NCI-H2227 (cell line): Measurements from ENCODE around the gene ZFAND3.
A peak's percentile ranks its signal among the peaks of the same experiment; 100 is the strongest.

Source experiments
- DNase-seq: peaks from one replicate; lab custom pipeline; 2025; ENCODE audit not compliant: unreplicated experiment; lab: John Stamatoyannopoulos, UW

The ZFAND3 gene

DNA sequence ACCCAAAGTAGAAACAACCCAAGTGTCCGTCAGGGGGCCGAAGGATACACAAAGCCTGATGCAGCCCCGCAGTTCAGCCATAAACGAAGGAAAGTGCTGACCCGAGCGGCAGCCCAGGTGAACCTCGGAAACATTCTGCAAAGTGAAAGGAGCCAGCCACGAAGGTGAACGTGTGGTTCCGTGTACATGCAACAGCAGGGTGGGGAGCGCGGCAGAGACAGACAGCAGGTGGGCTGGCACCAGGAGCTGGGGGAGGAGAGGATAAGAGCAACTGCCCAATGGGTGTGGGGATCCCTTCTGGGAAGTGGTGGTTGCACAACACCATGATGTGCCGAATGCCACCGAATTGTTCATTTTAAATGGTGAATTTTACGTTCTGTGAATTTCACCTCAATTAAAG, 341.8 kb downstream of the ZFAND3 start:
- no peak for DNase-seq

DNA sequence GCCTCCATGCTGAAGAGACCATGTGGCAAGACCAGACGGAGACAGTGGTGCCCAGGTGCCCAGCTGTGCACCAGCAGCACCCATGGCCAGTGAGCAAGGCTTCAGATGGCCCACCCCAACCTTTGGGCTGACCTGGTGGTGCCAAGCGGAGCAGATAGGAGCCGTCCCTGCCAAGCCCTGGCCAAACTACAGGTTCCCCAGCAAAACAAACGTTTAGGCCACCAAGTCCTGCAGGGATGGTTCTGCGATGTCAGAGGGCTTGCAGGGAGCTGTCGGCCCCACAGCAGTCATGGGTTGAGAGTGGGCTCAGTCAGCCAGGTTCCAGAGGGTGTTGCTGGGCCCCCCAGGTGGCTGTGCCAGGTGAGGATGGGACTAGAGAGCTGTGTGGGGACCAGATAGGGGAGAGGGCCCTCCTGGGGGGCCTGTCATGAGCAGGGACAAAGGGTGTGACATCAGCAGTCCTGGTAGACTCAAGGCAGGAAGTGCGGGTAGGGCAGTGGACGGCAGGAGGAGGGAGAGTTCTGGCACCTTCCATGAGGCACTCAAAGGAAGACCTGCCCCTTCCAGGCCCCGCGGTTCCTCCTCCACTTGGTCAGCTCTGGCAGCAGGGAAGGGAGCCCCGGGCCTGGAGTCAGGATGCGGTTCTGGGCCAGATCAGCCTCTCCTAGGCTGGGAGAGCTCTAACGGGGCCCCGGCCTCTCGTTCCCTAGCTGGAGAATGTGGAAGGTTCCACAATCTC, 342.4 kb downstream of the ZFAND3 start:
- DNase-seq = no peak

DNA sequence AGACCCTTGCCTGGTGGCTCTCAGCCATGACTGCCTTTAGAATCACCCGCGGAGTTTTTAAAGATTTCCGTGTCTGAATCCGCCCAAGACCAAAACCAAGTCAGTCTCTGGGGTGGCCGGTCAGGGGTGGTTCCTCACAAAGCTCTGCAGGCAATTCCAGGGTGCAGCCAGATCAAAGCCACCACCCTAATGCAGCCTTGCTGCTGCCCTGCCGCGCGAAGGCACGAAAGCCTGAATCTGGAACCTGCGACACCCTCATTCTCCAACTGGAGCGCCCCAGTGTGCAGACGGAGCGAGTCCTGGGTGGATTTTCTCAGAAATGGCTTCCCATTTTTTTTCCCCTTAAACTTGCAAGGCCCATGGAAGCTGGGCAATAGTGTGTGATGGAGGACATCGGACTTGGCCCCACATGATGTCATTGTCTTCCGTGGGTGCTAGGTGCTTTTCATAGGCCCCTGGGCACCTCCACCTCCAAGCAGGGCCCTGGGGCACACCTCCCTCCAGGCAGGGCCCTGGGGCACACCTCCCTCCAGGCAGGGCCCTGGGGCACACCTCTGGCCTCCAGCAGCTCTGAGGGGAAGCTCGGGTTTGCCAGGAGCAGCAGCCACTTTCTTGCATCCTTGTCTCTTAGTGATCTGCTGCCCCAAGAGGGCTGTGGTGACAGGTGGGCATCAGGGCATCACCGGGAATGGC, 343.1 kb downstream of the ZFAND3 start:
- DNase-seq = no peak

DNA sequence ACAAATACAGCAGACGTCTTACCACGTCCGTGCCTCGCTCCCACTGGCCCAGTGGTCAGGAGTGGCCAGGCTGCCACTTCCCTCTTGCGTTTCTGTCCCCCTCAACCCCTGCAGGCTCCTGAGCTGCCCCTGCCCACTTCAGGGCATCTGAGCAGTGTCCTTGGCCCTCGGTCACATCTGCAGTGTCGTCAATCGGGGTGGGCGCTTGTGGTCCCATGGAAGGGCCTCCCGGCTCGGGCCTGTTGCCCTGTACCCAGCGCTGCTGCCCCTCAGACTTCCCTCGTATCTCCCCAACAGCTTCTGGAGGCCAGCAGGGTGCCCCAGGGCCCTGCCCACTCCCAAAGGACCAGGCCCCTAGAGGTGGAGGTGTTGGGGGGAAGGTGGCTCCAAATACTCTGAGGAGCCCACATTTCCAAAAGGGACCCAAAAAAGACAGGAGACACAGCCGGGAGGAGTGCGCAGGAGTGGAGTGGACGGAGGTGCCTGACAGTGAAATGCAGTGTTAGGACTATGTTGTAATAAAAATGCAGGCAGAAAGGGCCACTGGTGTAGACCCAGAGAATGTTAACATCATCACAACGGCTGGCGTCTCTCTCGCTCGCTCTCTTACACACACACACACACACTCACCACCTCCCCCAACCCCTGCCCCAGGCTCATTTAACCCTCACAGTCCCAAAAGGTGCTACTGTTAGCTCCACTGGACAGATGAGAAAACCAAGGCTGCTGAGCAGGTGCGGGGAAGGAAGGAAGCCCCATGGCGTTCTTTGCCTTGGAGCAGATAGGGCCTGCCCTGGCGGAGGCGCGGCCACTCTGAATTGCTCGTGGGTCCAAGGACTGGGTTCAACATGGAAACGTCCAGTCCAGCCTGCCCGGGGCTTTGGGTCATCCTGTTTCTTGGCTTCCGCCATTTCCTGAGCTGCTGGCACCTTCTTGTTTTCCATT, 343.9 kb downstream of the ZFAND3 start:
- no peak for DNase-seq

DNA sequence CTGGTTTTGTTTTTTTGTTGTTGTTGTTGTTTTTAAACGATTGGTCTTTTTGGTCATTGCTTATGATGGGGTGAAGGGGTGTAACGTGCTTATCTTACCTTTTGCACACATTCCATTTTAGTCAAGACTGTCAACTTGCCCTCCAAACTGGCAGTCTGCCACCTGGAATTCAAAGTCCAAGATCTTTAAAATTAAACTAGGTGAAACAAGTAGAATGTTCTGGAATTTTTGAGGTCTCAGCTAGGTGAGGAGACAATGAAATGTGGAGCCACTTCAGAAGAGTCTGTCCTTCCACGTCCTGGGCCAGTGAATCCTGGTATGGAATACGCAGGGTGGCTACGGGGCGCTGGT, 344.6 kb downstream of the ZFAND3 start:
- no peak for DNase-seq

DNA sequence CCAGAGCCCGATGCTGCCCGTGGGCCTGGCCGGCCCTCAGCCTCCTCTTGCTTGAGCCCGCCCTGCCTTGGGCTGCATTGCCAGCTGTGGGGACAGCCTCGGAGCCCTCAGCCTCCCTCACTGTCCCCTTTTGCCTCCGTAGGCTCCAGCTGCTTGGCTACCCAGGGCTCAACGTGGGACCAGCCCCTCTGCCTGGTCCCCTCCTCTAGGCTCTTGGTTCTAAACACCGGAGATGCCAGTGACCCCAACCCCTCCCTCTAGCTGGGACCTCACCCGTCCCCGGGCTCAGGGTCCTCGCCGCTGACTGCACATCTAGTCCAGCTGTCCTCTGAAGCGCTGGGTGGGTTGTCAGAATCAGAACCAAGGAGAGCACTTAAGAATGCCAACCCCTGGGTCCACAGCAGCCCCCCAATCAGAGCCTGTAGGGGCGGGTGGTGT, 345.2 kb downstream of the ZFAND3 start:
- DNase-seq = no peak

DNA sequence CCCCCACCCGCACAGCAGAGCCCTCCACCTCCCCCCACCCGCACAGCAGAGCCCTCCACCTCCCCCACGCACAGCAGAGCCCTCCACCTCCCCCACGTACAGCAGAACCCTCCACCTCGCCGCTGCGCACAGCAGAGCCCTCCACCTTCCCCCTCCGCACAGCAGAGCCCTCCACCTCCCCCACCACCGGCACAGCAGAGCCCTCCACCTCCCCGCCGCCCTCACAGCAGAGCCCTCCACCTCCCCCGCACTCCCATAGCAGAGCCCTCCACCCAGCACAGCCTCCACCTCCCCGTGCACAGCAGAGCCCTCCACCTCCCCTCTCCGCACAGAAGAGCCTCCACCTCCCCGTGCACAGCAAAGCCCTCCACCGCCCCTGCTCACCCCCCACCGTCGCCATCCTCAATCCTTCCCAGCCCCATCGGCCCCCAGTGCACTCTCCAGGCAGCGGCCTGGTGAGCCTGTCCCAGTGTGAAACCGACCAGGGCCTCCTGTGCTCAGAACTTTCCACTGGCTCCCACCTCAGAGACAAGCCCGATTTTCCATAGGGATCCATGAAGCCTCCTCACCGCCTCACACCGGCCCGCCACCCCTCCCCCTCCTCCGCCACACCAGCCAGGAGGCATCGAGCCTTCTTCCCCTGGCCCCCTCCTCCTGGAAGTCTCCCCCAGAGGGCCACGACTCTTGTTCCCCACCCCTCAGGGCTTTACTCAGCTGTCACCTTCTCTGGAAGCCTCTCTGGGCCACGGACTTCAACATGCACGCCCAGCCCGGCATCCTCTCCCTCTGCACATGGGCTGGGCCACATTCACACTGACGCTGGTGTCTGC, 347.1 kb downstream of the ZFAND3 start:
- DNase-seq = no peak

DNA sequence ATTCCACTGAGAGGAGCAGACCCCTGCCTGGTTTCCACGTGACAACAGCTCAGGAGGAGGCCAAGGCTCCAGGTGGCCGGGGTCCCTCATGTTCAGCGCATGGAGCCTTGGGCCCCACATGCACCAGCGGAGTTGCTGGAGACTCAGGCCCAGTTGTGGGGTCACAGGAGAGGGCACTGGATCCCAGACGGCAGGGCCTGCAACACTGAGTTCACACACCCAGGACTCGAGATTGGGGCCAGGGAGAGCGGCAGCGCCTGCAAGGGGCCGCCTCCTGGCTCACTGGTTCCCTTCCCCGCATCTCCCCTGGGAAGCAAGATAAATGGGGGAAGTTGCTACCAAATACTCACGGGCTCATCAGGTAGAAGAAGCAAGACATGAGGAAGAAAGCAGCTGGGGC, 348.1 kb downstream of the ZFAND3 start:
- no peak for DNase-seq

DNA sequence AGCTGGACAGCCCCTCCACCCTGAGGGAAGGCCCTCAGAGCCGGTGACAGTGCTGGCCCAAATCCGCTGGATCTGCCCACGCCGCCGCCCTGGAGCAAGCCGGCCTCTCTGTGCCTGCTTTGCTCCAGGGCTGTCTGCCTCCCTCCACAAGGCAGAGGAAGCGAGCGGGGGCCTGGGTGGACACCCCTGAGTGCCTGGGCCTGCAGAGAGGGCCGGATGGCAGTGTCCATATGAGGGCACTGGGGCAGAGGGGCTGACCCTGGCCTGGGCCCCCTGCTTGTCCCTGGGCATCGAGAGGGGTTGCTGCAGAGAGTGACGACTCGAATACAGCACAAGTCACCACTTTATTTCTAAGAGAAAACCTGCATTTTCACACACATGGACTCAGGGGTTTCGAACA, 348.6 kb downstream of the ZFAND3 start:
- DNase-seq = no peak

DNA sequence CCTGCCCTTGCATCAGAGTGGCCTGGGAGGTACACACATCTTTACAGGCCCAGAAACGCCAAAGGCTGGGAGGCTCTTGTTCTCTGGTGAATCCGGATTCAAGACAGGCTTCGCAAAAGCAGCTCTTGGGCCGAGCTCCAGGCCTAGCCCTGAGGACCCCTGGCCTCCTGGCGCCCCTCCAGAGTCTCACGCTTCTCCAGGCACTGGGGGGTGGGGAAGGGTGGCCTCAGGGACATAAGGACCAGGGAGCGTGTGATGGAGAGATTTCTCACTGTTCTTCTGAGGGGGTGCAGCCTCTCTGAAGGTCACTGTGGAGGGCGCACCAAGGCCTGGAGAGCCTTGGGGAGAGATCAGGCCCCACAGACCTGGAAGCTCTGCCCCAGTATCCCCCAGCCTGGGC, 349.2 kb downstream of the ZFAND3 start:
- DNase-seq = no peak

DNA sequence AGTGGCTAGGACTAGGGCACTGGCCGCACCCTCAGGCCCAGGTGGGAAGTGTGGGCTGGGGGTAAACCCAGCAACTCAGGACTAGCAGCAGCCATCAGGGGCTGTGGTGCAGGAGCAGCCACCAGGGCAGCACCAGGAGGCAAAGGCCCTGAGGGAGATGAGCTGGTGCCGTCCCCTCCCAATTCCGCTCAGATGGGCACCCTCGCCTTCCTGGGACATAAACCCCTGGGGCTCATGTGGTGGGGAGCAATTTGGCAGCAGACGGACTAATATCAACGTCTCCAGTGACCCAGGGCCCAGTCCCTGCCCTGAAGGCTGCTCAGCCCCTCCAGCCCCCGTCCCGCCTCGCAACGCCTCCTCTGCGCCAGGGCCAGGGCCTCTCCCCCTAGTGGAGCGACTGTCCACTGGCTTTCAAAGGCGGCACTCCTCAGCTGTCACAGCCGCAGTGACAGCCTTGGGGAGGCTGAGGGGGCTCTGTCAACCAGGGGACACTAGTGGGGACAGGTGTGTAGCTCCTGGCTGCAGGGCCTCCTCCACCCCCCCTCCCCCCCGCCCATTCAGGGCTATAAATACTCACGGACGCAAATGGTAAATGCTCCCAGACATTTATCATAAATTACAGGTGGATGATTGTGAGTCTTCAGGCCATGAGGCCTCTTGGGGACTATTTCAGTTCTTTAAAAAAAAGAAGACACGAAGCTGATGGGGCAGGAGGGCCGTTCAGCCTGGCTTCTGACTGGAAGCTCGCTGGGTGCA, 349.9 kb downstream of the ZFAND3 start:
- peak; percentile 24 for DNase-seq

DNA sequence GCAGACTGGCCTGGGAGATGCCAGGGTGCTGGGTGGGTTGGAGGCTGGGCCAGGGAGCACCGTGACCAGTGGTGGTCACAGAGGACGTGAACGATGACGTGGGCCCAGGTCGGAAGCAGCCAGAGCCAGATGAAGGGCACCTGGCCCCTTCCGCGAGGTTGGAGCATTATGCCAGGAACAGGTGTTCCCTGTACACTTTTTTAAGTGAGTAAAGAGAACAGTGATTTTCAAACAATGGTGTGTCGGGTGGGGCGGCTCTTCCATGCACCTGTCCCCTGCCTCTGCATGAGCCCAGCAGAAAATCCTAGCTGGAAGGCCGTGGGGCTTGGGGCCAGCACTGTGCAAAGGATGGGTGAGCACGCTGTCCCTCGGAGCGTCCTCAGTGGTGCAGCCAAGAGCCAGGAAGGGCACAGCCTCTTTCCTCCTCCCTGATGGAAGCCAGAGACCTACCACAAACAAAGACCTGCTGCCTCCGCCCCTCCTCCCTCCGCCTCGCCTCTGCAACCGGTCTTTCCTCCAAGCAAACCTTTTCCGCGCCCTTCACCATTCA, 350.5 kb downstream of the ZFAND3 start:
- peak; percentile 27 for DNase-seq

DNA sequence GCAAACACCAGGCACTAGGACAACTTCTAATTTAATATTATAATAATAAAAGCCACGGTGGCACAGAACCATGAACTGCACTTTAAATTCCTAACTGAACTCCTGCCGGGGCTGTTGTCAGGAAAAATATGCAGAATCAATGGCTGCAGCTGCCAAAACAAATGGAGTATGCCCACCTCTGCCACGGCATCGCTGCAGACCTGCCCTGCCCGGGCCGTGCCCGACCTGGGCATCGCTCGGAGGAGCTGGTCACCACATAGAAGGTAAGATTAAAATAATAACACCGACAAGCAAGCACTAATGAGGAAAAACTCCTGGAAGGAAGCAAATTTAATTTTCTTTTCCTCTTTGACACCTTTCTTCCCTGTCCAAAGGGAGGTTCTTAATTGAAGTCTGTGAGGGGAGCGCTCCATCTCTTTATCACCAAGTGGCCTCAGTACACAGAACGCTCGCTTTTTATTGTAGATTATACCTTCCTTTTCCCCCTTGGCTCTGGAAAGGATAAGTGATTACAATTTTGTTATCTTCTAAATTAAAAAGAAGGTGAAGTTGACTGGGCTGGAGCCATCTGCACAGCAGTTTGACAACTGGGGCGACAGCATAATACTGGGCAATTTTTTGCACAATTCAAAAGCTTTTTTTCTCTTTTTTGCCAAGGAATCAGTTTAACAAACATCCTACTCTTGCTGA, 351.3 kb downstream of the ZFAND3 start:
- DNase-seq = peak; percentile 19

DNA sequence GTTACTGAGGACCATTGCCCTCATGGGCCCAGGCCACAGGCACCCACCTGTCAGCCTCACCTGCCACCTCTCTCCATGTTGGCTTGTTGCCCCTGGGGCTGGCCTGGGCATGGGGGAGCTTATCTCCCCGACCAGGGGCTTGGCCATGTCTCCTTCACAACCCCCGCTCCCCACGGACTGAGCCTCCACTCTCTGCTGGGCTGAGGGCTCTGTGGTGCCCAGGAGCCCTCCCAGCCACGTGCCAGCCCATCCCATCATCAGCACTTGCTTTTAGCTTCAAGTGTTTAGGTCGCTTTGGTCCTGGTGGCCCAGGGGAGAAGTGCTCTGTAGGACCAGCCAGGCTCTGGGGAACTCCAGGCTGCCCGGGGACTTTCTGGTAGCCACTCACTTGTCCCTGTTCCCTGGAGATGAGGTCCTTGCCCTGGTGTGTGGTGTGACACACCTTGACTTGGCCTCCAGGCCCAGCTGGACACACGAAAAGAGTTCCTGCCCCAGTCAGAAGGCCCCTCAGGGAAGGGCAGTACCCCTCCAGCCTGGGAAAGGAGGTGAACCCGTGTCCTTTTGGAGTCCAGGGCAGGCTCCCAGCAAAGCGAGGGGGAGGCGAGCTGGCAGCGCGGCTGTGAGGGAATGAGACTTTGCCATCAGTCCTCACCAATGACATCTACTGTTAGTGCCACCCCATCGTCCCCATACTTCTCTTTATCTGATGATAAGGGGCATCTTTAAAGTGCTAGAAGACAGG, 352.6 kb downstream of the ZFAND3 start:
- DNase-seq = no peak

DNA sequence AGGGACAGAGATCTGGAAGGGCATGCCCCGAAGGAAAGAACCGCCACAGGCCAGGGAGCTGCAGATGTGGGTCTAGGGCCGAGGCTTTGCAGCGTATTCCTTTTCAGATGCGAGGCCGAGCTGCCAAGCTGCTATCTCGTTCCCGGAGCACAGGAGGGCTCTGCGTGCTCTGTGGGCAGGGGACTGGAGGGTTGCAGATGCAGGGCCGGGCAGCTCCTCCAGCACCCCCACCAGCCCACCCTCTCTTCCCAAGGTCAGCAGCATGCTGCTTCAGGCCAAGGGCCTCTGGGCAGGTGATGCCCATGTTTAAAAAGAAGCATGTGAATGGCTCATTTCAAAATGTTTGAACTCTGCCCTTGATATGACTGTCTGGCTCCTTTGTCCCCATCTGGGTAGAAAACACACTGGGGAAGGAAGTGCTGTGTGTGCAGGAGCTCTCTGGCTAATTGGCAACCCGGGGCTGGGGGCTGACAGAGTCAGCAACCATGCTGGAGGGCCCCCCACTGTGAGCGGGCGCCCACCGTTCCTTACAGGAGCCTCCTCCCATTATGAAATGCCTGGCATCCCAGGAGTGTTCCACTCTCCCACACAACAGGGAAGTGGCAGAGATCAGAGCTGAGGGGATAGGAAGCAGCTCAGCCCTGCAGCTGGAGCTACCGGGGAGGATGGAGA, 353.3 kb downstream of the ZFAND3 start:
- DNase-seq = peak; percentile 7

DNA sequence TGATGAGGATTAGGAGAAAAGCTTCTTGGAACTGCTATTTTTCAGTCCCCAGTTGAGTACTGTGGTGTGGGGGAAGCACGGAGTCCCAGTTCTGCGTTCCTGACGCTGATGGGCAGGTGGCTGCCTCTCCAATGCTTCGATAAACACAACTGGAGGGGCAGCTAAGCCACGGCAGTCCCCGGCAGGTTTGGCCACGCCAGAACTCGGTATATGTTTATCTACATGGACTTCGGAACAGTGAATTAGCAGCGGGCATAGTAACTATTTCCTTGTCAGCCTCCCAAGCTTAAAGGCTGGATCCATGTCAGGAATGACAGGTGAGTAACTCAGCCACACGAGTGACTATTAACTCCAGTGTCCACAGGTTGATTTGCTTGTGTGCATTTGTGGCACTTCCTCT, 354.4 kb downstream of the ZFAND3 start:
- DNase-seq = no peak

DNA sequence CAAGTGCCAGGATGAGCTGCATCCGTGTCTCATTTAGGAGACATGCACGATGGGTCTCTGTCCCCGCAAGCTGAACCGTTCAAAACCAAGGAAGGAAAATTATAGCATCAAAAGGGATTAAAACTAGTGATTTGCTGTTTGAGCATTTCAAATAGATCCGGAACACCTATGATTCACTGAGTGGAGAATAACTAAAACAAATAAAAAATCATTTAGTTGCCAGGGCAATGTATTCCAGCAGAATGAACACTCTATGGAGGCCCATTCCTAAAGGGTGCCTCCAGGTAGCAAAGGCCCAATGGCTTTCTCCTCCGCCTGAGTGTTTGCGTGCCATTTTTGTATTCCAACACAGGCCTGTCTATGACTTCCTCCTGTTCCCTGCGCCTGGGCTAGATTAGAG, 354.8 kb downstream of the ZFAND3 start:
- DNase-seq = no peak
